Body of pancreas (tissue), 4 donors: ENCODE measurements around the gene FGF21.

ENCODE experiments used
- POLR2A ChIP-seq, 3 donors: fragments of 450-650 bp; IDR thresholded peaks; one replicate each; pipeline ENCODE4 v1.6.1; 2016; ENCODE audit warnings: antibody characterized with exemption in 3 of 3, mild to moderate bottlenecking in 2 of 3
- TF ChIP-seq, protein P1 (sequence below), 7 experiments: fragments of 450-650 bp in 4 of 7; fragments of 200-600 bp in 3 of 7; sonication (generic) in 3 of 7; IDR thresholded peaks; one replicate each; pipeline ENCODE4 v1.5.1; 2016 to 2019; ENCODE audit warnings: antibody characterized with exemption in 7 of 7

DNA sequence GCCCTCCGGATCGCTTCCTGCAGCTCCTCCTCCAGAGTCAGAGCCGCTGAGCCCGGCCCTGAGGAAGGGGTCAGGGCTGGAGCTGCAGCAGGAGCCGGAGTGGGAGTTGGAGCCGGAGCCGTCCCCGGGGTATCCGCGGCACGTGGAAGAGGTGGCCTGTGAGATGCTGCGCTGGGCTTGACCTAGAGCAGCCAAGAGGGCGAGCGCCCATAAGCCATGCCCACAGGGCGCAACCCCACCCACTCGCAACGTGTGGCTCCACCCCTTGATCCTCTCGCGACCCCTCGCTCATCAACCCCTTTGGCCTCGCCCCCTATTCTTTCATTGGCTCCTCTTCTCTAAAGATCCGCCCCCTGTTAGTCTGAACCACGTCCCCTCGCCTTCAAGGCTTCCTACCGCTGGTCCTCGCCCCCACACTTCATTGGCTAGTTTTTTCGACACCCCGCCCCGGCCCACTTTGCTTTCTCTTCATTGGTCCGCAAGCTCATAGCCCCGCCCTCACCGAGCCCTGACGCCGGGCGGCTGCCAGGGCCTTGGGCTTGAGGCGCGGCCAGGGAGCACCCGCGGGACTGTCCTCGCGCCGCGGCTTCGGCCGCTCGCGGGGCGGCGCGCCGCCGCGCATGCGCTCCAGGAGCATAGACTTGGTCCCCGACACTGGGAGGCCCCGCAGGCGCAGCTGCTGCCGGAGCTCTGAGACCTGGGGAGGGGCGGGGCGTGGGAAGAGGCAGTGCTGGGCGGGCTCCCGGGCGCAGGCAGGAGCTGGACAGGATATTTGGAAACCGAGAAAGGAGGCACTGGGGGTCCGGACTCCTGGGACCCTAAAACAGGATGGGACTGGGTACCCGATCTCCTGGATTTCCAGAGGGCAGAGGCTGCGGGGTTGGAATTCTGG is 41.2 kb upstream of the FGF21 start:
- TF ChIP-seq, protein P1, sequence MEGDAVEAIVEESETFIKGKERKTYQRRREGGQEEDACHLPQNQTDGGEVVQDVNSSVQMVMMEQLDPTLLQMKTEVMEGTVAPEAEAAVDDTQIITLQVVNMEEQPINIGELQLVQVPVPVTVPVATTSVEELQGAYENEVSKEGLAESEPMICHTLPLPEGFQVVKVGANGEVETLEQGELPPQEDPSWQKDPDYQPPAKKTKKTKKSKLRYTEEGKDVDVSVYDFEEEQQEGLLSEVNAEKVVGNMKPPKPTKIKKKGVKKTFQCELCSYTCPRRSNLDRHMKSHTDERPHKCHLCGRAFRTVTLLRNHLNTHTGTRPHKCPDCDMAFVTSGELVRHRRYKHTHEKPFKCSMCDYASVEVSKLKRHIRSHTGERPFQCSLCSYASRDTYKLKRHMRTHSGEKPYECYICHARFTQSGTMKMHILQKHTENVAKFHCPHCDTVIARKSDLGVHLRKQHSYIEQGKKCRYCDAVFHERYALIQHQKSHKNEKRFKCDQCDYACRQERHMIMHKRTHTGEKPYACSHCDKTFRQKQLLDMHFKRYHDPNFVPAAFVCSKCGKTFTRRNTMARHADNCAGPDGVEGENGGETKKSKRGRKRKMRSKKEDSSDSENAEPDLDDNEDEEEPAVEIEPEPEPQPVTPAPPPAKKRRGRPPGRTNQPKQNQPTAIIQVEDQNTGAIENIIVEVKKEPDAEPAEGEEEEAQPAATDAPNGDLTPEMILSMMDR (IDR thresholded peaks at IDR 0.05) = peak in 1 of 7 experiments; percentile 23
- peak in 2 of 3 donors; percentile 41 to 45 for TF ChIP-seq POLR2A (IDR thresholded peaks at IDR 0.05)
